GM10266 (cell line): ENCODE measurements around the gene NELL2.

ENCODE experiments used
- DNase-seq: peaks from one replicate; pipeline ENCODE4 v3.0.0; 2012; ENCODE audit errors: extremely low spot score
- TF ChIP-seq, protein P1 (sequence below): IDR thresholded peaks from 2 replicates; pipeline ENCODE4 v1.5.1; 2012; ENCODE audit warnings: mild to moderate bottlenecking, low read depth; ENCODE audit not compliant: control insufficient read depth, insufficient read depth; ENCODE audit errors: missing control alignments

NELL2 gene

DNA sequence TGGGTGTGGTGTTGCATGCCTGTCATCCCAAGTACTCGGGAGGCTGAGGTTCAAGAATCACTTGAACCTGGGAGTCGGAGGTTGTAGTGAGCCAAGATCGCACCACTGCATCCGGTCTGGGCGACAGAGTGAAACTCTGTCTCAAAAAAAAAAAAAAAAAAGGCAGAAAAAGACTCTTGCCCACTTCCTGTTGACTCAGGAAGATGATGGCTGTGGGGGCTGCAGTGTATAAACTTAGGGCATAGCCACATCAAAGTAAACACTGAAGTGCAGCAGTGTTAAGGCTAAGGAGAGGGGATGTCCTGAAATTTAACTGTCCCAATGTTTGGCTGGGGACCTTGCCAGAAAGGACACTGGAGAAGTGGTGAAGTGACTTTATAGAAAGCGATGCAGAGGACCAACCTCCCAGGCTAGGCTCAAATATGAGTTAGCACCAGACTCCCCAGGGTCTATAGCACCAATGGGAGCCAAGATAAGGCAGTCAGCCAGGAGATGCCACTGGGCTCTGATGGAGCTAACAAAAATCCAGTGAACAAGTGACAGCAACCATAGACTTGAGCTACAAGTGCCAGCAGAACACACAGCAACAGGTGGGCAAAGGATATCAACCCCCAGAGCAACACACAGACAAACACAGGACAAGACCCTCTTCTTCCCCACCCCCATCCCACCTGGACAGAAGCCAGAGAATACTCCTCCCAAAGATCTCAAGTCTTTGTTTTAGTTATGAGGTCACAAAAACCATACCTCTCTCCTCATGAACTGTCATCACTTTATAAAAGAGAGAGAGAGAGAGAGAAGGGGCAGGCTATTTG is 28.0 kb downstream of the NELL2 start:
- TF ChIP-seq, protein P1, sequence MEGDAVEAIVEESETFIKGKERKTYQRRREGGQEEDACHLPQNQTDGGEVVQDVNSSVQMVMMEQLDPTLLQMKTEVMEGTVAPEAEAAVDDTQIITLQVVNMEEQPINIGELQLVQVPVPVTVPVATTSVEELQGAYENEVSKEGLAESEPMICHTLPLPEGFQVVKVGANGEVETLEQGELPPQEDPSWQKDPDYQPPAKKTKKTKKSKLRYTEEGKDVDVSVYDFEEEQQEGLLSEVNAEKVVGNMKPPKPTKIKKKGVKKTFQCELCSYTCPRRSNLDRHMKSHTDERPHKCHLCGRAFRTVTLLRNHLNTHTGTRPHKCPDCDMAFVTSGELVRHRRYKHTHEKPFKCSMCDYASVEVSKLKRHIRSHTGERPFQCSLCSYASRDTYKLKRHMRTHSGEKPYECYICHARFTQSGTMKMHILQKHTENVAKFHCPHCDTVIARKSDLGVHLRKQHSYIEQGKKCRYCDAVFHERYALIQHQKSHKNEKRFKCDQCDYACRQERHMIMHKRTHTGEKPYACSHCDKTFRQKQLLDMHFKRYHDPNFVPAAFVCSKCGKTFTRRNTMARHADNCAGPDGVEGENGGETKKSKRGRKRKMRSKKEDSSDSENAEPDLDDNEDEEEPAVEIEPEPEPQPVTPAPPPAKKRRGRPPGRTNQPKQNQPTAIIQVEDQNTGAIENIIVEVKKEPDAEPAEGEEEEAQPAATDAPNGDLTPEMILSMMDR: no peak
- DNase-seq: peak; percentile 11

DNA sequence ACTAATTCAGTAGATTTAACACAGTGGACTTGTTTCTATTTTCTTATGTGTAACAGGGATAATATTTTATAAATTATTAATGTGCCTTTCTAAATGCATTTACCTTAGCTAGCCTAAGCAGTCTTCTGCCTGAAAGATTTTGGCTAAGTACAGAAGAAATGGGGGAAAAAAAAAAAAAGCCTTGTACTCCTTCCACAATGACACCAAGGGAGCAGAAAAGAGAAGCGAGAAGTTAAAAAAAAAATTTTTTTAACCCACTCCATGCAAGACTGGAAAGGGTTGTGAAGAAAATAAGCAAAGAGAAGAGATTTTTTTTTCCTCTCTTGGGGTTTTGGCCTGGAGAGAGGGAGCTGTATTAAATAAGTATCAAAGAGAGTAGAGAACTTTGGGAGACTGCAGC is 28.7 kb downstream of the NELL2 start:
- TF ChIP-seq, protein P1: no peak
- no peak for DNase-seq

DNA sequence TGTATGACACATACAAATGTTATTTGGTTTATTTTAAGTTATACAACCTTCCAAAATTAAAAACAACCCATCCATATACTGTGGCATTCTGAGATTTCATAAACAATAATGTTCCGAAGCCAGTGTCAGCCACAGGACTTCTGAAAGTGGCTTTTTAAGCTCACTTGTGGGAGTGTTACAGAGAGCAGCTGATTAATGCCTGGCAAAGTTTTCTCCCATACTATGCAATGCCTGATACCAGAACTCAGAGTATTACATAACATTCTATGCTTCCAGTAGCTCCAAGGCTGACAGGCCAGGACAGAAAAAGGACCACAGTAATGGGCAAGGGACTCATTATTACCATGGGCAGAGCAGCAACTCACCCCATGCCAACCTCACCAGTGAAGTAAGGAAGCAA is 29.3 kb downstream of the NELL2 start:
- TF ChIP-seq, protein P1: no peak
- no peak for DNase-seq

DNA sequence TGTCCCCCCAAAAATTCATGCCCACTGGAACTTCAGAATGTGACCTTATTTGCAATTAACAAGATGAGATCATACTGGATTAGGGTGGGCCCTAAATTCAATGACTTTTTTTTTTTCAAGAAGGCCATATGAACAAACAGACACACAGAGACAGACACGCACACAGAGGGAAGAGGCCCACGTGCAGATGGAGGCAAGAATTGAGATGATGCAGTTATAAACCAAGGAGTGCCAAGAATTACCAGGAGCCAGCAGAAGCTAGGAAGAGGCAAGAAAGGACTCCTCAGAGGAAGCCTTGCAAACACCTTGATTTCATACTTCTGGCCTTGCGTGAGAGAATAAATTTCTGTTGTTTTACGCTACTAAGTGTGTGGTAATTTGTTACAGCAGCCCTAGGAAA is 33.4 kb downstream of the NELL2 start:
- no peak for DNase-seq
- TF ChIP-seq, protein P1: no peak

DNA sequence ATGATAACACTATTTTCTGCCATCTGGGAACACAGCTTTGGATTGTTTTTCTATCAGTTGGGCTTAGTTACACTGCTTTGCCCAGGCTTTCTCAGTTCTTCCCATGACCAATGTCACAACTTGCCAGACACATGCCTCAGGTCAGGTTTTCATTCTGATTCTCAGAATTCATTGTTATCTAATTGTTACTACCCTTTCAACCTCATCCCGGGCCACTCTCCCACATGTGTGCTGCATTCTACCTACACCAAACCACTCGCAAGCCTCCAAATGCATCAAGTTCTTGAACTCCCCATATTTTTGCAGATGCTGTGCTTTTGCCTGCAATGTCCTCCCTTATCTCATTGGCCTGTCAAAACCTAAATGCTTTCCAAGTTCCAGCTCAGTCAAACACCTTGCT is 36.3 kb downstream of the NELL2 start:
- TF ChIP-seq, protein P1: no peak
- no peak for DNase-seq

DNA sequence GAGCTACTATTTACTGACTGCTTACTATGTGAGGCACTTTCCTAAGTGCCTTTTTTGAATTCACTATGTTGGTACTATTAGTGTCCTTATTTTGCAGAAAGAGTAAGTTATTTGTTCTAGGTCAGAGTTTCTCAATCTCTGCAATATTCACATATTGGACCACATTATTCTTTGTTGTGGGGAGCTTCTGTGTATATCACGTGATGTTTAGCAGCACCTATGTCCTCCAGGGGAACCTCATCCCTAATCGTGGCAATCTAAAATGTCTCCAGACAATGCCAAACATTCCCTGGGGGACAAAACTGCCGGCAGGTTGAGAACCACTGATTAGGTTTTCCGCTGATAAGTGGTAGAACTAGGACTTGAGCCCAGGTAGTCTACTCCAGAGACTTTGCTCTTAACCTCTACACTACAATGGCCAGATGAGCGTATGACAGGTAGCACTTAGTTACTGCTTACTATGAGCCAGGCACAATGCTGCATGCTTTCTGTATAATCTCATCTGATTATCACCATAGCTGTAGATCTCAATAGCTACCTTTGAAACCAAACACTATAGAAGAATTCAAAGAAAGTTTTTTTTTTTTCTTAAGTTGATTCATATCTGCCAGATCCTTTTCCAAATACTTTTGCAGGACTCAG is 38.9 kb downstream of the NELL2 start:
- no peak for DNase-seq
- TF ChIP-seq, protein P1: no peak
